Adrenal gland (tissue), 12 donors: ENCODE results near the gene INPP5A. TPM values are rescaled to one million over a fixed set of nuclear protein-coding genes. Genes with fewer than 3 reads are reported as not detected.

Experiments used
- DNase-seq, 7 donors: peaks; one replicate each; pipeline ENCODE4 v3.0.0-alpha.2; 2019 to 2020
- H3K27ac ChIP-seq, 5 donors: fragments of 200-600 bp; sonication (generic) in 4 of 5; 1 replicate in 3 of 5; 2 replicates in 2 of 5; pipeline versions ENCODE4 v1.5.1 to v1.8.0; 2016 to 2020; ENCODE audit warnings: mild to moderate bottlenecking in 1 of 5
- H3K27me3 ChIP-seq: fragments of 200-600 bp; 2 replicates; pipeline ENCODE4 v1.8.0; 2021
- H3K36me3 ChIP-seq, 2 donors: fragments of 200-600 bp; replicated peaks in 1 of 2; 1 replicate in 1 of 2; 2 replicates in 1 of 2; pipeline versions ENCODE4 v1.5.1 to v1.8.0; 2018 to 2022
- H3K4me1 ChIP-seq, 2 donors: fragments of 200-600 bp; replicated peaks in 1 of 2; 1 replicate in 1 of 2; 2 replicates in 1 of 2; pipeline versions ENCODE4 v1.5.1 to v1.8.0; 2018 to 2021
- H3K4me3 ChIP-seq, 4 donors: fragments of 200-600 bp; sonication (generic) in 3 of 4; one replicate each; pipeline ENCODE4 v1.5.1; 2016 to 2018
- H3K9me3 ChIP-seq, 3 donors: fragments of 200-600 bp; sonication (generic) in 1 of 3; replicated peaks in 1 of 3; 1 replicate in 2 of 3; 2 replicates in 1 of 3; pipeline versions ENCODE4 v1.5.1 to v1.8.0; 2016 to 2021
- CTCF ChIP-seq, 6 experiments: fragments of 450-650 bp in 4 of 6; fragments of 200-600 bp in 2 of 6; sonication (generic) in 1 of 6; IDR thresholded peaks; 1 replicate in 5 of 6; 2 replicates in 1 of 6; pipeline versions ENCODE4 v1.5.1 to v1.8.0; 2016 to 2021; ENCODE audit warnings: antibody characterized with exemption in 6 of 6, mild to moderate bottlenecking in 2 of 6, moderate library complexity in 1 of 6
- POLR2A ChIP-seq, 2 donors: fragments of 450-650 bp; IDR thresholded peaks; one replicate each; pipeline ENCODE4 v1.6.1; 2017; ENCODE audit warnings: antibody characterized with exemption in 2 of 2, mild to moderate bottlenecking in 2 of 2, moderate library complexity in 1 of 2
- WGBS, 4 donors: extraction: QIAGEN DNeasy Blood & Tissue Kit in 2 of 4; methylation state at CpG; one replicate each; pipeline versions ENCODE4 v1.1.5 to v1.1.7; 2013 to 2017; 5-methylcytosine and 5-hydroxymethylcytosine counted together
- intact Hi-C, 2 donors: fragments of 100-400 bp; cut with DNase I; formaldehyde crosslinking; loops; one replicate each; pipeline versions ENCODE4 v1.14.1 to v1.15.0; 2022 to 2023
- polyA plus RNA-seq, 3 donors: library from polyadenylated mRNA; stranded (reverse); fragments of 200-250 nt in 2 of 3; fragments of 350-450 nt in 1 of 3; fragmentation: Illumina TruSeq in 1 of 3; extraction: RNeasy Lipid Tissue Mini Kit (QIAGEN cat#74804) in 1 of 3; gene quantifications; one replicate each; pipeline ENCODE4 v1.2.3, GENCODE V29; 2013 to 2014
- total RNA-seq, 9 donors: library from RNA; depleted of rRNA in 4 of 9; stranded (reverse); fragments of >200 nt in 4 of 9; fragments of 120-200 nt in 1 of 9; fragmentation: NEBNext Ultra II Directional in 1 of 9; extraction: Animal tissue kit (Norgen Biotek cat#: 25700) in 1 of 9; gene quantifications; one replicate each; pipeline versions ENCODE4 v1.1.0 to v1.2.4, GENCODE V29; 2013 to 2023
- donor health status: healthy with polysubstance abuse.
- donor health status: Bipolar disorder and iron deficiency.
- donor health status: DM: yes; HTN: yes; CAD: no.
- donor health status: DM: no; HTN: no; CAD: no.
- donor health status: DM: no; HTN: no; CAD: no.
- donor health status: DM: yes; HTN: yes; CAD: no.

The INPP5A gene
- total and polyA plus RNA-seq, 12 donors = 13.5 to 62.9 (median 37.5) TPM

- 80 to 100% (median 93%) methylated on average over 1 of the region's 1 CpG for WGBS, 4 donors
- no peaks in the 10 kb centered on the region for H3K27me3 ChIP-seq
- H3K4me3 ChIP-seq = no peak overlapping the region
- H3K9me3 ChIP-seq = no peaks in the 10 kb centered on the region
- TF ChIP-seq POLR2A (IDR thresholded peaks at IDR 0.05) (no peak), CTCF (IDR thresholded peaks at IDR 0.05) (no peak)
- H3K36me3 ChIP-seq = no peaks in the 10 kb centered on the region
- intact Hi-C loops = no loop called here
- no peak overlapping the region for H3K27ac ChIP-seq
- no peak for DNase-seq
- H3K4me1 ChIP-seq = peaks cover 0 to 33% of the 10 kb centered on the region in 2 donors
These were observed 46.5 kb downstream of the INPP5A start for GRCh38 chr10:132584081-132584480.

- Histone ChIP-seq H3K4me1 (peaks cover 0 to 53% of the 10 kb centered on the region in 2 donors), H3K9me3 (no peaks in the 10 kb centered on the region), H3K27ac (peak overlapping the region in 2 of 5 donors; percentile 6 to 31), H3K27me3 (no peaks in the 10 kb centered on the region), H3K36me3 (no peaks in the 10 kb centered on the region), H3K4me3 (no peak overlapping the region)
- peak in 5 of 7 donors; percentile 52 to 78 (median 61) for DNase-seq
- 68 to 71% (median 69%) methylated on average over 26 to 38 of the region's 38 CpGs for WGBS, 4 donors
- intact Hi-C loops = no loop called here
- no peak for TF ChIP-seq POLR2A (IDR thresholded peaks at IDR 0.05)
These were observed 48.4 kb downstream of the INPP5A start for GRCh38 chr10:132585732-132586722.

- no peaks in the 10 kb centered on the region for H3K9me3 ChIP-seq
These were observed 49.2 kb downstream of the INPP5A start for GRCh38 chr10:132586739-132587138.

GRCh38 chr10:132587175-132587574 is 49.6 kb downstream of the INPP5A start:
- no peaks in the 10 kb centered on the region for H3K36me3 ChIP-seq
- 88 to 97% (median 93%) methylated on average over 6 to 11 of the region's 11 CpGs for WGBS, 4 donors
- H3K27me3 ChIP-seq = no peaks in the 10 kb centered on the region
- DNase-seq = no peak
- intact Hi-C loops = no loop called here
- H3K27ac ChIP-seq = peak overlapping the region in 1 of 5 donors; percentile 21
- no peak for TF ChIP-seq POLR2A (IDR thresholded peaks at IDR 0.05)
- TF ChIP-seq CTCF (IDR thresholded peaks at IDR 0.05) = no peak
- peaks cover 4 to 64% of the 10 kb centered on the region in 2 donors for H3K4me1 ChIP-seq
- no peak overlapping the region for H3K4me3 ChIP-seq
- H3K9me3 ChIP-seq = no peaks in the 10 kb centered on the region

More at GRCh38 chr10:132586739-132587138, 49.2 kb downstream of the INPP5A start:
- no peaks in the 10 kb centered on the region for H3K36me3 ChIP-seq
- TF ChIP-seq POLR2A (IDR thresholded peaks at IDR 0.05) (no peak), CTCF (IDR thresholded peaks at IDR 0.05) (no peak)
- H3K4me3 ChIP-seq = no peak overlapping the region
- WGBS, 4 donors = 90 to 95% (median 93%) methylated on average over 22 of the region's 22 CpGs
- H3K4me1 ChIP-seq = peaks cover 4 to 60% of the 10 kb centered on the region in 2 donors
- intact Hi-C loops = no loop called here
- H3K27ac ChIP-seq = peak overlapping the region in 2 of 5 donors; percentile 6 to 31
- DNase-seq = no peak
- no peaks in the 10 kb centered on the region for H3K27me3 ChIP-seq
